ENCODE measurements around the gene ARMH1.
"Not testable (repeated sequence)": the region's sequence is repeated elsewhere in the genome, so short reads cannot be mapped to it uniquely, and the experiment has no call there.

The ARMH1 gene

GRCh38 chr1:44645476-44646244 is 28.9 kb upstream of the ARMH1 start:
- DNase-seq = no peak

- DNase-seq = no peak
Measured at GRCh38 chr1:44646261-44647110, 28.0 kb upstream of the ARMH1 start.

- no peak for DNase-seq
Measured at GRCh38 chr1:44647896-44648295, 26.6 kb upstream of the ARMH1 start.

GRCh38 chr1:44648529-44649250 is 25.8 kb upstream of the ARMH1 start:
- DNase-seq = no peak

GRCh38 chr1:44649788-44650158 is 24.7 kb upstream of the ARMH1 start:
- no peak for DNase-seq

- DNase-seq = no peak
Measured at GRCh38 chr1:44650159-44650831, 24.2 kb upstream of the ARMH1 start.

- DNase-seq = no peak
Measured at GRCh38 chr1:44651069-44651468, 23.4 kb upstream of the ARMH1 start.

GRCh38 chr1:44652445-44653106 is 21.9 kb upstream of the ARMH1 start:
- DNase-seq = peak; percentile 81

GRCh38 chr1:44653107-44653964 is 21.2 kb upstream of the ARMH1 start:
- no peak for DNase-seq

GRCh38 chr1:44654621-44655187 is 19.8 kb upstream of the ARMH1 start:
- no peak for DNase-seq

GRCh38 chr1:44655609-44656008 is 18.9 kb upstream of the ARMH1 start:
- peak; percentile 30 for DNase-seq

GRCh38 chr1:44659566-44659965 is 14.9 kb upstream of the ARMH1 start:
- DNase-seq = no peak

GRCh38 chr1:44660176-44660575 is 14.3 kb upstream of the ARMH1 start:
- no peak for DNase-seq

- no peak for DNase-seq
Measured at GRCh38 chr1:44661781-44662682, 12.5 kb upstream of the ARMH1 start.

GRCh38 chr1:44662683-44663030 is 11.9 kb upstream of the ARMH1 start:
- no peak for DNase-seq

- DNase-seq = no peak
Measured at GRCh38 chr1:44663417-44663816, 11.1 kb upstream of the ARMH1 start.

GRCh38 chr1:44664730-44665370 is 9.7 kb upstream of the ARMH1 start:
- no peak for DNase-seq

GRCh38 chr1:44666719-44667118 is 7.8 kb upstream of the ARMH1 start:
- not testable (repeated sequence) for DNase-seq

All from hematopoietic multipotent progenitor cell treated with erythropoietin and hydrocortisone succinate and interleukin-3 and kit ligand, for 8 days (in vitro differentiated cells).